ENCODE data around the gene CHORDC1.
"Not testable (repeated sequence)": the region's sequence is repeated elsewhere in the genome, so short reads cannot be mapped to it uniquely, and the experiment has no call there.

Gene CHORDC1

GRCh38 chr11:90222459-90223247 is at the start of gene CHORDC1:
TSS of gene CHORDC1 (minus strand) at chr11:90223049. CDS start at chr11:90222954, 95 bp downstream.
- DNase-seq (ENCODE audit: low read depth in 1 of 2, low spot score in 1 of 2), result peak; percentile 86 to 92

- DNase-seq (ENCODE audit: low read depth in 1 of 2, low spot score in 1 of 2), result no peak
Measured at GRCh38 chr11:90257158-90257525, 34.3 kb upstream of the CHORDC1 start.

GRCh38 chr11:90256404-90257157 is 33.7 kb upstream of the CHORDC1 start:
- DNase-seq (ENCODE audit: low read depth in 1 of 2, low spot score in 1 of 2), result no peak

GRCh38 chr11:90254065-90254464 is 31.2 kb upstream of the CHORDC1 start:
- DNase-seq (ENCODE audit: low read depth in 1 of 2, low spot score in 1 of 2), result no peak

- DNase-seq (ENCODE audit: low read depth in 1 of 2, low spot score in 1 of 2), result no peak
Measured at GRCh38 chr11:90252053-90252452, 29.2 kb upstream of the CHORDC1 start.

GRCh38 chr11:90251599-90251998 is 28.8 kb upstream of the CHORDC1 start:
- no peak for DNase-seq (ENCODE audit: low read depth in 1 of 2, low spot score in 1 of 2)

- DNase-seq (ENCODE audit: low read depth in 1 of 2, low spot score in 1 of 2), result no peak
Measured at GRCh38 chr11:90250970-90251369, 28.1 kb upstream of the CHORDC1 start.

GRCh38 chr11:90246468-90246867 is 23.6 kb upstream of the CHORDC1 start:
- DNase-seq (ENCODE audit: low read depth in 1 of 2, low spot score in 1 of 2), result no peak

GRCh38 chr11:90243534-90243933 is 20.7 kb upstream of the CHORDC1 start:
- no peak for DNase-seq (ENCODE audit: low read depth in 1 of 2, low spot score in 1 of 2)

- no peak for DNase-seq (ENCODE audit: low read depth in 1 of 2, low spot score in 1 of 2)
Measured at GRCh38 chr11:90242894-90243416, 20.1 kb upstream of the CHORDC1 start.

GRCh38 chr11:90241414-90241813 is 18.6 kb upstream of the CHORDC1 start:
- DNase-seq (ENCODE audit: low read depth in 1 of 2, low spot score in 1 of 2), result no peak

GRCh38 chr11:90239967-90240636 is 17.3 kb upstream of the CHORDC1 start:
- not testable (repeated sequence) for DNase-seq (ENCODE audit: low read depth in 1 of 2, low spot score in 1 of 2)

GRCh38 chr11:90237004-90237403 is 14.2 kb upstream of the CHORDC1 start:
- DNase-seq (ENCODE audit: low read depth in 1 of 2, low spot score in 1 of 2), result no peak

- DNase-seq (ENCODE audit: low read depth in 1 of 2, low spot score in 1 of 2), result no peak
Measured at GRCh38 chr11:90235526-90235925, 12.7 kb upstream of the CHORDC1 start.

- DNase-seq (ENCODE audit: low read depth in 1 of 2, low spot score in 1 of 2), result no peak
Measured at GRCh38 chr11:90234977-90235376, 12.1 kb upstream of the CHORDC1 start.

- no peak for DNase-seq (ENCODE audit: low read depth in 1 of 2, low spot score in 1 of 2)
Measured at GRCh38 chr11:90229791-90230190, 6.9 kb upstream of the CHORDC1 start.

GRCh38 chr11:90228056-90228455 is 5.2 kb upstream of the CHORDC1 start:
- no peak for DNase-seq (ENCODE audit: low read depth in 1 of 2, low spot score in 1 of 2)

- no peak for DNase-seq (ENCODE audit: low read depth in 1 of 2, low spot score in 1 of 2)
Measured at GRCh38 chr11:90223248-90223585, 368 bp upstream of the CHORDC1 start.

GRCh38 chr11:90221803-90222458 is 918 bp downstream of the CHORDC1 start:
- DNase-seq (ENCODE audit: low read depth in 1 of 2, low spot score in 1 of 2), result no peak

GRCh38 chr11:90220391-90220790 is 2.5 kb downstream of the CHORDC1 start:
- no peak for DNase-seq (ENCODE audit: low read depth in 1 of 2, low spot score in 1 of 2)

- DNase-seq (ENCODE audit: low read depth in 1 of 2, low spot score in 1 of 2), result no peak
Measured at GRCh38 chr11:90219438-90219837, 3.4 kb downstream of the CHORDC1 start.
